Measurements from ENCODE around the gene SYNJ2BP.
"Not testable (repeated sequence)": the region's sequence is repeated elsewhere in the genome, so short reads cannot be mapped to it uniquely, and the experiment has no call there.

SYNJ2BP gene

GRCh38 chr14:70422538-70422937, 5.6 kb upstream of the SYNJ2BP start:
- TF ChIP-seq POLR2A (IDR thresholded peaks at IDR 0.05; ENCODE audit: low read depth, low read length) (no peak), POU2F2 (IDR thresholded peaks at IDR 0.05; ENCODE audit: low read depth, low read length) (no peak), PAX5 (IDR thresholded peaks at IDR 0.05; ENCODE audit: insufficient read depth, low read length, severe bottlenecking) (no peak), TAF1 (IDR thresholded peaks at IDR 0.05; ENCODE audit: low read depth, low read length) (no peak), SPI1 (IDR thresholded peaks at IDR 0.05; ENCODE audit: low read depth, low read length) (no peak), POLR2AphosphoS5 (IDR thresholded peaks at IDR 0.05; ENCODE audit: low read depth, low read length) (no peak)
- DNase-seq (ENCODE audit: insufficient read length, low spot score) (no peak), FAIRE-seq (no peak)

GRCh38 chr14:70419270-70419931, 2.5 kb upstream of the SYNJ2BP start:
- FAIRE-seq; DNase-seq (ENCODE audit: insufficient read length, low spot score): not testable (repeated sequence)

DNA sequence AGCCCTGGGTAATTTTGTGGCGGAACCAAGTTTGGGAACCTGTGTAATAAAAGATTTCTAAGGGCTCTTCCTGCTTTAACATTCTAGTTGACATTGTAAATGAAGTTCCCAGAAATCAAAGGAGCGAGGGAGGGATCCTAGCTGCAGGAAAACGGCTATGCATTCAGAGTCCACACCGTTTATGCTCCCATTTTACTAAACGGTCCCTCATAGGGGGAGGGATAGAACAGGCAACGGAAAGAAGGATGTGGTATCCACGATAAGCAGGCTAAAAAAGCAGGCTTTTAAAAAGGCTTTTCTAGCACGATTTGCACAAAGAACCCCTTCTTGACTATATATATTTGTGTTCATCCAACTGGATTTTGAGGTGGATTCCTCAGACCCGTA, 559 bp downstream of the SYNJ2BP start:
- TF ChIP-seq POU2F2 (IDR thresholded peaks at IDR 0.05; ENCODE audit: low read depth, low read length) (no peak), PAX5 (IDR thresholded peaks at IDR 0.05; ENCODE audit: insufficient read depth, low read length, severe bottlenecking) (no peak), SPI1 (IDR thresholded peaks at IDR 0.05; ENCODE audit: low read depth, low read length) (no peak)
- no peak for DNase-seq (ENCODE audit: insufficient read length, low spot score)

GRCh38 chr14:70415788-70416187, 1.1 kb downstream of the SYNJ2BP start:
- FAIRE-seq (no peak), DNase-seq (ENCODE audit: insufficient read length, low spot score) (no peak)
- TF ChIP-seq SPI1 (IDR thresholded peaks at IDR 0.05; ENCODE audit: low read depth, low read length) (no peak), POLR2AphosphoS5 (IDR thresholded peaks at IDR 0.05; ENCODE audit: low read depth, low read length) (no peak), POLR2A (IDR thresholded peaks at IDR 0.05; ENCODE audit: low read depth, low read length) (no peak), PAX5 (IDR thresholded peaks at IDR 0.05; ENCODE audit: insufficient read depth, low read length, severe bottlenecking) (no peak), TAF1 (IDR thresholded peaks at IDR 0.05; ENCODE audit: low read depth, low read length) (no peak), POU2F2 (IDR thresholded peaks at IDR 0.05; ENCODE audit: low read depth, low read length) (no peak)

More for the DNA sequence above, 559 bp downstream of the SYNJ2BP start:
- no peak for FAIRE-seq

GRCh38 chr14:70407621-70408020, 9.3 kb downstream of the SYNJ2BP start:
- TF ChIP-seq POLR2A (IDR thresholded peaks at IDR 0.05; ENCODE audit: low read depth, low read length) (no peak), SPI1 (IDR thresholded peaks at IDR 0.05; ENCODE audit: low read depth, low read length) (no peak), TAF1 (IDR thresholded peaks at IDR 0.05; ENCODE audit: low read depth, low read length) (no peak), POU2F2 (IDR thresholded peaks at IDR 0.05; ENCODE audit: low read depth, low read length) (no peak), POLR2AphosphoS5 (IDR thresholded peaks at IDR 0.05; ENCODE audit: low read depth, low read length) (no peak), PAX5 (IDR thresholded peaks at IDR 0.05; ENCODE audit: insufficient read depth, low read length, severe bottlenecking) (no peak)
- FAIRE-seq (no peak), DNase-seq (ENCODE audit: insufficient read length, low spot score) (no peak)

- DNase-seq (ENCODE audit: insufficient read length, low spot score); FAIRE-seq: not testable (repeated sequence)
Measured at GRCh38 chr14:70406216-70406615, 10.7 kb downstream of the SYNJ2BP start.

DNA sequence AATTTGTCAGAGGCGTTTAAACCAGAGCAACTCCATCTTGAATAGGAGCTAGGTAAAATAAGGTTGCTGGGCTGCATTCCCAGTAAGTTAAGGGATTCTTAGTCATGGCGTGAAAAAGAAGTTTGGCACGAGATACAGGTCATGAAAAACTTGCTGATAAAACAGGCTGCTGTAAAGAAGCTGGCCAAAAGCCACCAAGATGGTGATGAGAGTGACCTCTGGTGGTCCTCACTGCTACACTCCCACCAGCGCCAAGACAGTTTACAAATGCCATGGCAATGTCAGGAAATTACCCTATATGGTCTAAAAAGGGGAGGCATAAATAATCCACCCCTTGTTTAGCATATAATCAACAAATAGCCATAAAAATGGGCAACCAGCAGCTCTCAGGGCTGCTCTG, 13.6 kb downstream of the SYNJ2BP start:
- not testable (repeated sequence) for FAIRE-seq; DNase-seq (ENCODE audit: insufficient read length, low spot score)

- DNase-seq (ENCODE audit: insufficient read length, low spot score) (no peak), FAIRE-seq (no peak)
- no peak for TF ChIP-seq POU2F2 (IDR thresholded peaks at IDR 0.05; ENCODE audit: low read depth, low read length)
- no peak for TF ChIP-seq POLR2AphosphoS5 (IDR thresholded peaks at IDR 0.05; ENCODE audit: low read depth, low read length)
- TF ChIP-seq SPI1 (IDR thresholded peaks at IDR 0.05; ENCODE audit: low read depth, low read length) = no peak
- no peak for TF ChIP-seq PAX5 (IDR thresholded peaks at IDR 0.05; ENCODE audit: insufficient read depth, low read length, severe bottlenecking)
- TF ChIP-seq TAF1 (IDR thresholded peaks at IDR 0.05; ENCODE audit: low read depth, low read length) = no peak
- TF ChIP-seq POLR2A (IDR thresholded peaks at IDR 0.05; ENCODE audit: low read depth, low read length) = no peak
Measured at GRCh38 chr14:70401643-70402042, 15.2 kb downstream of the SYNJ2BP start.

DNA sequence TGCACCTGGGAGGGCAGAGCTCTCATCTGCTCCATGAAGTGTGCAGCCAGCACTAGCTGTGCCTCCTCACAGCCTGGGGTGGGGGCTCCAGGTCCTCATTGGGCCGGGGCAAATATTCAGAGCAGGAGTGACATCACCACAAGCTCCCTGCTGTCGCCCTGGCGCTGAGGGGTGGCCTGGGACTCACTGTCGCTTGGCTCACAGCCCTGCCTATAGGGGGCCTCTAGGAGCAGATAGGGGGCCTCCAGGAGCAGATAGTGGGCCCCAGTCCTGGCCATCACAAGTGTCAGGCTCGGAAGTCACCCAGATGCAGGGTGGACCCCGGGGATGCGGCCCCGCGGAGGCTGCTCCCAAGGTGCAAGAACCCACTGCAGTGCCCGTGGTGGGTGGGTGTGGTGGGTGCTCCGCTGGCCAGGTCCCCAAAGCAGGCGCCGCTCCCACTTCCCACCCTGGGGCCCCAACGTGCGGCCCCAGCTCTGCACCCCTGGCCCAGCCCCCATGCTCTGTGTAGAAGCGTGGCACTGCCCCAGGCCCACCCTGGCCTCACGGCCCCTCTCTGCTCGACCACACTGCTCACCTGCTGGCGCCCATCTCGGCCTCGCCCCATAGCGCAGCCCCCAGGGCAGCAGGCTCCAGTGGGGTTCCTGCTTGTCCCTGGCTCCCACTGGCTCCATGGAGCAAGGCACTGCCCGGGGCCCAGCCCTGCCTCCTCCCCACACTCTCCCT, 18.0 kb downstream of the SYNJ2BP start:
- FAIRE-seq (no peak), DNase-seq (ENCODE audit: insufficient read length, low spot score) (no peak)
- TF ChIP-seq POLR2AphosphoS5 (IDR thresholded peaks at IDR 0.05; ENCODE audit: low read depth, low read length) (no peak), SPI1 (IDR thresholded peaks at IDR 0.05; ENCODE audit: low read depth, low read length) (no peak), POU2F2 (IDR thresholded peaks at IDR 0.05; ENCODE audit: low read depth, low read length) (no peak), TAF1 (IDR thresholded peaks at IDR 0.05; ENCODE audit: low read depth, low read length) (no peak), PAX5 (IDR thresholded peaks at IDR 0.05; ENCODE audit: insufficient read depth, low read length, severe bottlenecking) (no peak), POLR2A (IDR thresholded peaks at IDR 0.05; ENCODE audit: low read depth, low read length) (no peak)

DNA sequence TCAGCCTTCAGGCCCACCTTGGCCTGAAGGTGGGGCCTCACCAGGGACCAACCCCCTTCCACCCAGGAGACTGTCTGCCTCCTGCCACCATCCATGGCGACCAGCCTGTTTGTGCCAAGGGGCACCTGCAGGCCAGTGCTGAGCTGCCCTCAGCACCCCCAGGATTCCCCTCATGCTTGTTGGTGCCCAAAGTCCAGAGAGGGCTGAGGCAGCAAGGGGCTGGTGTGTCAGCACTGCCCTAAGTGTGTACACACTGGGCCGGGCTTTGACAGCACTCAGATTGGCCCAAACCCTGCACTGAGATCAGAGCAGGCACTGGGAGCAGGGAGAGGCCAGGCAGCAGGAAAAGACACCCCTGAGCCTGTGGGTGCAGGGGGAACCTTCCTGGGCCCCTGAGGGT, 18.6 kb downstream of the SYNJ2BP start:
- TF ChIP-seq SPI1 (IDR thresholded peaks at IDR 0.05; ENCODE audit: low read depth, low read length) = no peak
- no peak for TF ChIP-seq PAX5 (IDR thresholded peaks at IDR 0.05; ENCODE audit: insufficient read depth, low read length, severe bottlenecking)
- no peak for TF ChIP-seq POLR2AphosphoS5 (IDR thresholded peaks at IDR 0.05; ENCODE audit: low read depth, low read length)
- no peak for TF ChIP-seq POLR2A (IDR thresholded peaks at IDR 0.05; ENCODE audit: low read depth, low read length)
- no peak for TF ChIP-seq TAF1 (IDR thresholded peaks at IDR 0.05; ENCODE audit: low read depth, low read length)
- TF ChIP-seq POU2F2 (IDR thresholded peaks at IDR 0.05; ENCODE audit: low read depth, low read length) = no peak
- FAIRE-seq (no peak), DNase-seq (ENCODE audit: insufficient read length, low spot score) (no peak)
